Activated naive CD8-positive, alpha-beta T cell treated with anti-CD3 and anti-CD28 coated beads for 36 hours (primary cell): ENCODE data around the gene SEMA6B. TPM values are rescaled to one million over a fixed set of nuclear protein-coding genes. Genes with fewer than 3 reads are reported as not detected.
"Not testable (repeated sequence)": the region's sequence is repeated elsewhere in the genome, so short reads cannot be mapped to it uniquely, and the experiment has no call there.

ENCODE experiments used
- DNase-seq: peaks from one replicate; pipeline ENCODE4 v3.0.0; 2021
- H3K27ac Mint-ChIP-seq: one replicate; pipeline ENCODE4 v1.8.0; 2022; ENCODE audit warnings: mild to moderate bottlenecking, moderate library complexity, mixed read lengths
- H3K27me3 Mint-ChIP-seq: one replicate; pipeline ENCODE4 v1.8.0; 2022; ENCODE audit warnings: mild to moderate bottlenecking, mixed read lengths
- H3K36me3 Mint-ChIP-seq: one replicate; pipeline ENCODE4 v1.8.0; 2021; ENCODE audit warnings: mild to moderate bottlenecking, mixed read lengths
- H3K4me1 Mint-ChIP-seq: one replicate; pipeline ENCODE4 v1.8.0; 2021; ENCODE audit warnings: mixed read lengths
- H3K4me3 Mint-ChIP-seq: one replicate; pipeline ENCODE4 v1.8.0; 2022; ENCODE audit warnings: mild to moderate bottlenecking, moderate library complexity, mixed read lengths
- H3K9me3 Mint-ChIP-seq: one replicate; pipeline ENCODE4 v1.8.0; 2022; ENCODE audit warnings: mixed read lengths
- total RNA-seq, 2 experiments: library from RNA; stranded (reverse); gene quantifications; one replicate each; pipeline ENCODE4 v1.2.3, GENCODE V29; 2021

The SEMA6B gene
- total RNA-seq, 2 experiments from 2014 or later, result not detected

- peak; percentile 69 for DNase-seq
- Mint-ChIP-seq H3K27ac (no peak within 1 kb of the TSS), H3K27me3 (peaks cover 23% of the 10 kb centered on the region), H3K36me3 (no peaks in the 10 kb centered on the region), H3K4me1 (peaks cover 9% of the 10 kb centered on the region), H3K4me3 (no peak within 1 kb of the TSS), H3K9me3 (no peaks in the 10 kb centered on the region)
Measured at GRCh38 chr19:4534836-4535658, 24.4 kb downstream of the SEMA6B start, which contains the start of gene PLIN5. Gene PLIN5, minus strand, starts transcription at chr19:4535224. Its CDS starts 1,150 bp downstream, at chr19:4534074.

GRCh38 chr19:4533835-4534424, 25.6 kb downstream of the SEMA6B start:
- DNase-seq, result no peak
- H3K27ac Mint-ChIP-seq, result no peak overlapping the region
- H3K9me3 Mint-ChIP-seq, result no peaks in the 10 kb centered on the region
- no peak overlapping the region for H3K4me3 Mint-ChIP-seq
- H3K36me3 Mint-ChIP-seq, result no peaks in the 10 kb centered on the region
- H3K27me3 Mint-ChIP-seq, result peaks cover 13% of the 10 kb centered on the region
- peaks cover 5% of the 10 kb centered on the region for H3K4me1 Mint-ChIP-seq

GRCh38 chr19:4533334-4533733, 26.1 kb downstream of the SEMA6B start:
- peaks cover 11% of the 10 kb centered on the region for H3K27me3 Mint-ChIP-seq
- no peaks in the 10 kb centered on the region for H3K9me3 Mint-ChIP-seq
- no peaks in the 10 kb centered on the region for H3K36me3 Mint-ChIP-seq
- DNase-seq, result no peak
- H3K27ac Mint-ChIP-seq, result no peak overlapping the region
- peaks cover 5% of the 10 kb centered on the region for H3K4me1 Mint-ChIP-seq
- H3K4me3 Mint-ChIP-seq, result no peak overlapping the region

GRCh38 chr19:4531562-4532165, 27.8 kb downstream of the SEMA6B start:
- no peaks in the 10 kb centered on the region for H3K36me3 Mint-ChIP-seq
- no peak overlapping the region for H3K4me3 Mint-ChIP-seq
- no peak overlapping the region for H3K27ac Mint-ChIP-seq
- H3K9me3 Mint-ChIP-seq, result no peaks in the 10 kb centered on the region
- no peak for DNase-seq
- H3K27me3 Mint-ChIP-seq, result peaks cover 8% of the 10 kb centered on the region
- peaks cover 5% of the 10 kb centered on the region for H3K4me1 Mint-ChIP-seq

- peaks cover 2% of the 10 kb centered on the region for H3K27me3 Mint-ChIP-seq
- H3K36me3 Mint-ChIP-seq, result no peaks in the 10 kb centered on the region
- DNase-seq, result no peak
- no peaks in the 10 kb centered on the region for H3K9me3 Mint-ChIP-seq
- no peak overlapping the region for H3K4me3 Mint-ChIP-seq
- no peak overlapping the region for H3K27ac Mint-ChIP-seq
- H3K4me1 Mint-ChIP-seq, result no peaks in the 10 kb centered on the region
Measured at GRCh38 chr19:4529924-4530522, 29.5 kb downstream of the SEMA6B start.

GRCh38 chr19:4528843-4529242, 30.6 kb downstream of the SEMA6B start:
- no peaks in the 10 kb centered on the region for H3K4me1 Mint-ChIP-seq
- no peaks in the 10 kb centered on the region for H3K9me3 Mint-ChIP-seq
- no peak overlapping the region for H3K27ac Mint-ChIP-seq
- no peaks in the 10 kb centered on the region for H3K27me3 Mint-ChIP-seq
- no peaks in the 10 kb centered on the region for H3K36me3 Mint-ChIP-seq
- DNase-seq, result no peak
- H3K4me3 Mint-ChIP-seq, result no peak overlapping the region

GRCh38 chr19:4527377-4527776, 32.1 kb downstream of the SEMA6B start:
- not testable (repeated sequence) for H3K9me3 Mint-ChIP-seq, DNase-seq, H3K4me3 Mint-ChIP-seq, H3K27me3 Mint-ChIP-seq, H3K27ac Mint-ChIP-seq, H3K36me3 Mint-ChIP-seq, H3K4me1 Mint-ChIP-seq

- H3K27ac Mint-ChIP-seq, result no peak overlapping the region
- no peaks in the 10 kb centered on the region for H3K36me3 Mint-ChIP-seq
- H3K4me1 Mint-ChIP-seq, result no peaks in the 10 kb centered on the region
Measured at GRCh38 chr19:4525563-4526002, 33.9 kb downstream of the SEMA6B start.

GRCh38 chr19:4524808-4525562, 34.5 kb downstream of the SEMA6B start:
- H3K36me3 Mint-ChIP-seq, result no peaks in the 10 kb centered on the region
- no peak overlapping the region for H3K27ac Mint-ChIP-seq
- peak; percentile 69 for DNase-seq
- H3K4me1 Mint-ChIP-seq, result no peaks in the 10 kb centered on the region
- no peak overlapping the region for H3K4me3 Mint-ChIP-seq
- no peaks in the 10 kb centered on the region for H3K9me3 Mint-ChIP-seq
- H3K27me3 Mint-ChIP-seq, result no peaks in the 10 kb centered on the region

More at GRCh38 chr19:4525563-4526002, 33.9 kb downstream of the SEMA6B start:
- DNase-seq, result no peak
- Mint-ChIP-seq H3K4me3 (no peak overlapping the region), H3K9me3 (no peaks in the 10 kb centered on the region), H3K27me3 (no peaks in the 10 kb centered on the region)

- Mint-ChIP-seq H3K27me3 (peaks cover 4% of the 10 kb centered on the region), H3K4me3 (no peak overlapping the region), H3K36me3 (no peaks in the 10 kb centered on the region), H3K27ac (no peak overlapping the region), H3K4me1 (no peaks in the 10 kb centered on the region), H3K9me3 (no peaks in the 10 kb centered on the region)
- DNase-seq, result no peak
Measured at GRCh38 chr19:4523306-4524110, 36.0 kb downstream of the SEMA6B start.

- H3K27me3 Mint-ChIP-seq, result peaks cover 4% of the 10 kb centered on the region
- H3K4me1 Mint-ChIP-seq, result no peaks in the 10 kb centered on the region
- H3K4me3 Mint-ChIP-seq, result no peak overlapping the region
- no peaks in the 10 kb centered on the region for H3K9me3 Mint-ChIP-seq
- no peak overlapping the region for H3K27ac Mint-ChIP-seq
- DNase-seq, result no peak
- no peaks in the 10 kb centered on the region for H3K36me3 Mint-ChIP-seq
Measured at GRCh38 chr19:4522291-4523002, 37.0 kb downstream of the SEMA6B start.

GRCh38 chr19:4521888-4522242, 37.6 kb downstream of the SEMA6B start:
- DNase-seq, result no peak
- Mint-ChIP-seq H3K36me3 (no peaks in the 10 kb centered on the region), H3K4me1 (no peaks in the 10 kb centered on the region), H3K4me3 (no peak overlapping the region), H3K27me3 (peaks cover 4% of the 10 kb centered on the region), H3K9me3 (no peaks in the 10 kb centered on the region), H3K27ac (no peak overlapping the region)

GRCh38 chr19:4521170-4521887, 38.2 kb downstream of the SEMA6B start:
- H3K36me3 Mint-ChIP-seq, result no peaks in the 10 kb centered on the region
- no peak for DNase-seq
- H3K27me3 Mint-ChIP-seq, result peaks cover 4% of the 10 kb centered on the region
- H3K4me3 Mint-ChIP-seq, result no peak overlapping the region
- H3K4me1 Mint-ChIP-seq, result no peaks in the 10 kb centered on the region
- no peak overlapping the region for H3K27ac Mint-ChIP-seq
- H3K9me3 Mint-ChIP-seq, result no peaks in the 10 kb centered on the region
